Osteoblast (primary cell): Measurements from ENCODE around the gene COL18A1. TPM values are rescaled to one million over a fixed set of nuclear protein-coding genes. Genes with fewer than 3 reads are reported as not detected.

Experiments
- DNase-seq: peaks from one replicate; pipeline ENCODE4 v3.0.0; 2011; ENCODE audit warnings: low spot score, mixed read lengths; ENCODE audit not compliant: insufficient read length; ENCODE audit errors: missing footprints
- H2AFZ ChIP-seq: 2 replicates; pipeline ENCODE4 v1.6.0; 2011; ENCODE audit warnings: mild to moderate bottlenecking, low read length
- H3K27ac ChIP-seq: 2 replicates; pipeline ENCODE4 v1.5.1; 2011; ENCODE audit warnings: mild to moderate bottlenecking, low read depth, low read length, moderate library complexity
- H3K27me3 ChIP-seq: 2 replicates; pipeline ENCODE4 v1.6.0; 2012; ENCODE audit warnings: mild to moderate bottlenecking, control low read depth, inconsistent platforms, low read length, moderate library complexity; ENCODE audit not compliant: insufficient read depth
- H3K36me3 ChIP-seq: 2 replicates; pipeline ENCODE4 v1.5.1; 2011; ENCODE audit warnings: mild to moderate bottlenecking, low read length, control low read depth, moderate library complexity; ENCODE audit not compliant: insufficient read depth
- H3K4me1 ChIP-seq: 2 replicates; pipeline ENCODE4 v1.5.1; 2011; ENCODE audit warnings: mild to moderate bottlenecking, low read length, control low read depth, moderate library complexity; ENCODE audit not compliant: insufficient read depth
- H3K4me2 ChIP-seq: 2 replicates; pipeline ENCODE4 v1.6.0; 2011; ENCODE audit warnings: mild to moderate bottlenecking, low read length; ENCODE audit not compliant: insufficient read depth
- H3K4me3 ChIP-seq: fragments of 200-600 bp; sonication (generic); 3 replicates; pipeline ENCODE4 v1.5.1; 2012; ENCODE audit warnings: mild to moderate bottlenecking, low read length, inconsistent platforms; ENCODE audit not compliant: insufficient read depth
- H3K79me2 ChIP-seq: 2 replicates; pipeline ENCODE4 v1.6.0; 2012; ENCODE audit warnings: mild to moderate bottlenecking, low read length, control low read depth, inconsistent platforms; ENCODE audit not compliant: insufficient read depth
- H3K9me3 ChIP-seq: 2 replicates; pipeline ENCODE4 v1.5.1; 2011; ENCODE audit warnings: low read depth, low read length, control low read depth
- H4K20me1 ChIP-seq: 2 replicates; pipeline ENCODE4 v1.6.0; 2012; ENCODE audit warnings: mild to moderate bottlenecking, low read length, control low read depth; ENCODE audit not compliant: insufficient read depth
- CTCF ChIP-seq: IDR thresholded peaks from 2 replicates; pipeline ENCODE4 v1.5.1; 2011; ENCODE audit warnings: mild to moderate bottlenecking, low read depth, low read length, moderate library complexity; ENCODE audit errors: extremely low read depth
- total RNA-seq: library from RNA; depleted of rRNA; stranded (reverse); fragments of >200 nt; gene quantifications from 2 replicates; pipeline ENCODE4 v1.2.3, GENCODE V29; 2012

COL18A1 gene
- total RNA-seq, 1 donor, result 8.3 TPM

GRCh38 chr21:45390831-45391742, 13.9 kb upstream of the COL18A1 start:
- H3K4me2 ChIP-seq, result no peak overlapping the region
- no peaks in the 10 kb centered on the region for H3K36me3 ChIP-seq
- peaks cover 16% of the 10 kb centered on the region for H3K27me3 ChIP-seq
- H3K4me1 ChIP-seq, result peaks cover 11% of the 10 kb centered on the region
- no peak overlapping the region for H3K4me3 ChIP-seq
- H3K79me2 ChIP-seq, result no peaks in the 10 kb centered on the region
- H4K20me1 ChIP-seq, result no peaks in the 10 kb centered on the region
- DNase-seq, result no peak
- TF ChIP-seq CTCF, result no peak
- no peak overlapping the region for H2AFZ ChIP-seq
- no peak overlapping the region for H3K27ac ChIP-seq
- H3K9me3 ChIP-seq, result no peaks in the 10 kb centered on the region

DNA sequence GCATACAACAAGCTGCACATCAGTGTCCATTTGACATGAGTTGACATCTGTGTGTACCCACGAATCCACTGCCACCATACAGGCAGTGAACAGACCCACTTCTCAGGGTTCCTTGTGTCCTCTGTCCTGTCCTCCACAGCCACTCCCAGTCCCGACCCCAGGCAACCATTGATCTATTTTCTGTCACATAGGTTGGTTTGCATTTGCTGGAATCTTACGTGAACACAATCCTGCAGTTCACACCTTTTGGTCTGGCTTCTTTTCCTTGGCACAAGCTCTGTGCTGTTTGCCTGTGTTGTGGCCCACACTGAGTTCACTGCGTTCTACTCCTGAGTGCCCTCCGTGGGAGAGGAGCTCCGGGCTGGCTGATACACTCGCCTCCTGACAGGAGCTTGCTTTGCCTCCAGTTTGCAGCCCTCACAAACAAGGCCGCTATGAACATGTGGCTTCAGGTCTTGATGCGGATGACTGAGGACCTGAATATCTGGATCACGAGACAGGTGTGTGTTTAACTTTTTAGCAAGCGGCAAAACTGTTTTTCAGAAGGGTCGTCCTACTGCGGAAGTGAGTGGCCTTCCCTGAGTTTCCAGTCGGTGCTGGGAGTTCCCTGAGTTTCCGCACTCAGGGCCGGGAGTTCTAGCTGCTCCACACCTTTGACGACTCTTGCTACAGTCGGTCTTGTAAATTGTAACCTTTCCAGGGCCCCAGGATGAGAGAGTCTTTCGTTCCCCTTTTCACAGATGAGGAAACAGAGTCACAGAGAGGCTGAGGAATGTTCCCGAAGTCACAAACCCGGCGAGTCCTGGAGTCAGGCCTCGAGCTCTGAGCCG, 13.0 kb upstream of the COL18A1 start:
- Histone ChIP-seq H4K20me1 (no peaks in the 10 kb centered on the region), H3K27ac (no peak overlapping the region), H3K9me3 (no peaks in the 10 kb centered on the region), H2AFZ (no peak overlapping the region), H3K27me3 (peaks cover 25% of the 10 kb centered on the region), H3K79me2 (no peaks in the 10 kb centered on the region), H3K4me2 (no peak overlapping the region), H3K4me3 (no peak overlapping the region), H3K36me3 (no peaks in the 10 kb centered on the region), H3K4me1 (peaks cover 5% of the 10 kb centered on the region)
- no peak for TF ChIP-seq CTCF
- no peak for DNase-seq

GRCh38 chr21:45392573-45392971, 12.4 kb upstream of the COL18A1 start:
- TF ChIP-seq CTCF, result no peak
- no peak for DNase-seq
- Histone ChIP-seq H4K20me1 (no peaks in the 10 kb centered on the region), H3K79me2 (no peaks in the 10 kb centered on the region), H3K36me3 (no peaks in the 10 kb centered on the region), H3K27ac (no peak overlapping the region), H3K4me1 (no peaks in the 10 kb centered on the region), H3K27me3 (peaks cover 31% of the 10 kb centered on the region), H3K4me3 (no peak overlapping the region), H3K4me2 (no peak overlapping the region), H2AFZ (no peak overlapping the region), H3K9me3 (no peaks in the 10 kb centered on the region)

GRCh38 chr21:45393021-45393420, 11.9 kb upstream of the COL18A1 start:
- no peak overlapping the region for H3K4me3 ChIP-seq
- no peaks in the 10 kb centered on the region for H3K4me1 ChIP-seq
- no peak overlapping the region for H3K4me2 ChIP-seq
- DNase-seq, result no peak
- no peak for TF ChIP-seq CTCF
- no peaks in the 10 kb centered on the region for H3K79me2 ChIP-seq
- no peak overlapping the region for H2AFZ ChIP-seq
- no peaks in the 10 kb centered on the region for H3K36me3 ChIP-seq
- no peaks in the 10 kb centered on the region for H3K9me3 ChIP-seq
- H4K20me1 ChIP-seq, result no peaks in the 10 kb centered on the region
- H3K27me3 ChIP-seq, result peaks cover 35% of the 10 kb centered on the region
- no peak overlapping the region for H3K27ac ChIP-seq
